Activated T-cell treated with anti-CD3 and anti-CD28 coated beads for 4 hours (primary cell): ENCODE results near the gene KRTAP5-4.
"Not testable (repeated sequence)": the region's sequence is repeated elsewhere in the genome, so short reads cannot be mapped to it uniquely, and the experiment has no call there.

Experiments used
- DNase-seq: peaks from one replicate; pipeline ENCODE4 v3.0.0-alpha.2; 2020

The KRTAP5-4 gene, protein sequence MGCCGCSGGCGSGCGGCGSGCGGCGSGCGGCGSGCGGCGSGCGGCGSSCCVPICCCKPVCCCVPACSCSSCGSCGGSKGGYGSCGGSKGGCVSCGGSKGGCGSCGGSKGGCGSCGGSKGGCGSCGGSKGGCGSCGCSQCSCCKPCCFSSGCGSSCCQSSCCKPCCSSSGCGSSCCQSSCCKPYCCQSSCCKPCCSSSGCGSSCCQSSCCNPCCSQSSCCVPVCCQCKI

DNA sequence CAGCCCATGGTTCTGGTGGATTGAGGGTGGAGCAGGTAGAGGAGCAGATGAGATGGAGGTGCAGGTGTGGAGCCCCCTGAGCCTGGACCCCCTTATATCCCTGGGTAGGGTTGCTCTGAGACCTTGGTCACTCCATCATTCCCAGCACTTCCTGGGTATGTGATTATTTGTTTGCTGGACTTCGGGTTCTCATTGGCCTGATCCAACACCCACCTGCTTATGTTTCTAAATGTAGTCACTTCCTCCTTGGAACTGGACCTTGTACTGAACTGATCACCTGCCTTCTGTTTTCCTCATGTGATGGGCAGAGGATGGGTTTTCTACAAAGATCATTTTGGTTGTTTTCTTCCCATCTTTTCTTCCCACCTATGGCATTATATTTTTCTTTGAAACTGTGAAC lies at the start of gene KRTAP5-4:
TSS of gene KRTAP5-4 (minus strand) at position 53 of the 400 bp plus-strand sequence. CDS start at position 8, 45 bp downstream.
- no peak for DNase-seq

DNA sequence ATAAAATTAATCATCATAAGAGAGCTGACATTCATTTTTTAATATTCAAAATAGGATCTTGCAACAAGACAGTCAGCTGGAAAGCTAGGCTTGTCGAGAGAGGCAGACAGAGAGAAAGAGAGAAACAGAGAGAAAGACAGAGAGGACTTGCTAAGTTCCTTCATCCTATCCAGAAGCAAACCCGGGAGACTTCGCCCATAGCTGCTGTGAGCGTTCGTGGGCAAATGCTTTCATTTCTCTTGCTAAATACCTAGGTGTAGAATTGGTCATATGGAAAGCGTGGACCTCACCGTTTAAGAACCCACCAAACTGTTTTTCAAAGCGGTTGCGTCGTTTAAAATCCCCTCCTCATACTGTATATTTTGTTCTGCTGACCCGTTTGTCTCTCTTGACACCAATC lies 49.7 kb upstream of the KRTAP5-4 start:
- DNase-seq = no peak

DNA sequence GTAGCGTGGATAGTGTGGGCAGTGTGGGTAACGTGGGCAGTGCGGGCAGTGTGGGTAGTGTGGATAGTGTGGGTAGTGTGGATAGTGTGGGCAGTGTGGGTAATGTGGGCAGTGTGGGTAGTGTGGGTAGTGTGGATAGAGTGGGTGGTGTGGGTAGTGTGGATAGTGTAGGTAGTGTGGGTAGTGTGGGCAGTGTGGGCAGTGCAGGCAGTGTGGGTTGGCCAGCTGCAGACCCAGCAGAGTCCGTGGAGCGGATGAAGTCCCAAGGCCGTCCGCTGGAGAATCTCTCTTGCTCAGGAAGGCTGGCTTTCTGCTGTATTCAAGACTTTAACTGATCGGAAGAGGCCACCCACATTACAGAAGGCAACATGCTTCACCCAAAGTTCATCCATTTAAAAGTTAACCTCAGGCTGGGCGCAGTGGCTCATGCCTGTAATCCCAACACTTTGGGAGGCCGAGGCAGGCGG lies 49.0 kb upstream of the KRTAP5-4 start:
- no peak for DNase-seq

DNA sequence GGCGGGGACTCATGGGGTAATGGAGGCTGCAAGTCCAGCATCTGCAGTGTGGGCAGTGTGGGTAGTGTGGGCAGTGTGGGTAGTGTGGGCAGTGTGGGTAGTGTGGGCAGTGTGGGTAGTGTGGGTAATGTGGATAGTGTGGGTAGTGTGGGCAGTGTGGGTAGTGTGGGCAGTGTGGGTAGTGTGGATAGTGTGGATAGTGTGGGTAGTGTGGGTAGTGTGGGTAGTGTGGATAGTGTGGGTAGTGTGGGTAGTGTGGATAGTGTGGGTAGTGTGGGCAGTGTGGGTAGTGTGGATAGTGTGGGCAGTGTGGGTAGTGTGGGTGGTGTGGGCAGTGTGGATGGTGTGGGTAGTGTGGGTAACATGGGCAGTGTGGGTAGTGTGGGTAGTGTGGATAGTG lies 48.5 kb upstream of the KRTAP5-4 start:
- not testable (repeated sequence) for DNase-seq

DNA sequence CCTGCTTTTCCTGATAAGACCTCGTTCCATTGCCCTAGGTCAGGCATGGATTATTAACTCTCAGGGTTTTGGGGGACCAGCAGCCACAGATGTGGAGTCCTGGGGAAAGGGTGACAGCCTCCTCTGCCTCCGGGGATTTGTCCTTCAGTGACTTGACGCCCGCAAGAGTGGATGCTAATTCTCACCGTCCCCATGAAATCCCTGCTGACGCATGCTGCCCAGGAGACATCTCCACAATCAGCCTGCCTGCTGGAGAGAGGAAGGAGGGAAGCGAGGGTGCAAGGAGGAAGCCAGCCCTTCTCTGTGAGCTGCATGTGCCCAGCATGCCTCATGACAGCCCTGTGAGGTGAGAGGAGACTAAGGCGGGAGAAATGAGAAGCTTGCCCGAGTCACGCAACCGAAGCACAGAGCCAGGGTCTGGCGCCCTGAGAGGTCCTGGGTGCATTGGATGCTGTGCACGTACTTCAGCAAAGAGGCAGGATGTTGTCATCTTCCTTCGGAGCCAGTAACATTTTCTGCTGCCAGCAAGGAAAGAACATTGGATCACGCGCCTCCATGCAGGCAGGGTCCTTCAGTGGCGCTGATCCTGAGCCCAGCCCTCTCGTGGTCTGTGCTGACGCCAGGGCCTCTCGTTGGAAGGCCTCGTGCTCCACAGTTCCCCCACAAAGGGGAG lies 47.7 kb upstream of the KRTAP5-4 start:
- DNase-seq = no peak

DNA sequence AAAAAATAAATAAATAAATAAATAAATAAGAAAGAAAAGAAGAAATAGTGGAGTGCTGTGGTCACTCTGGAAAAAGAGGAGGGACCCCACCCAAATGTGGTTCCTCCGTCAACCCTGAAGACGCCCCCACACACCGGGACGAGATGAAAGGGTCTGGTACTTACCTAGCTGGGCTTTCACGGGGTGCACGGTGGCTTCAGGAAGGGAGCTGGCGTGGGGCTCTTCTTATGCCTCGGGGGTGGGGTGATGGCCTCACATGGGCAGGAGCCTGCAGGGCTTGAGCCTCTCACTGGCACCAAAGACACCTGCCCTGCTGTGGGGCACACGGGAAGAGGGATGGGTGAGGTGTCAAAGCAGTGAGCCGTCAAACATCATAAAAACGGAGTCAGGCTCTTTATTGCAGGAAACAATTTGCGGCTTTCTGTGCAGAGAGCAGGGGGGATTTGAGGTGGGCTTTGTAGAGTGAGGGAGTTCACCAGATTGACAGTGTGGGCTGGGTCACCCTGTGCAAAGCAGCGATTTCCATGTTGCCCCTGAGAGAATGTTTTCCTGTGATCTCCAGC lies 47.1 kb upstream of the KRTAP5-4 start:
- no peak for DNase-seq

DNA sequence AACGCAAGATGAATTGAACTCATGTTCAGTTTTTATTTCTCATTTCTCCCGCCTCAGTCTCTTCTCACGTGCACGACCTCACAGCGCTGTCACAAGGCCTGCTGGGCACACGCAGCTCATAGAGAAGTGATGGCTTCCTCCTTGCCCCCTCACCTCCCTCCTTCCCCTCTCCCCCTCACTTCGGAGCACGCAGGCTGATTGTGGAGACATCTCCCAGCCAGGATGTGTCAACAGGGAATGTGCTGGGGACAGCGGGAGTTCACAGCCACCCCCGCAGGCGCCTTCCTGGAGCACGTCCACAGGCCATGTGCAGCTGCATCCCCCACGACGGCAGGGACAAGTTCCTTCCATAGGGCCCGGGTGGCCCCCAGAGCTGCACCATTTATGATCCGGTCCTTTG lies 46.0 kb upstream of the KRTAP5-4 start:
- no peak for DNase-seq

DNA sequence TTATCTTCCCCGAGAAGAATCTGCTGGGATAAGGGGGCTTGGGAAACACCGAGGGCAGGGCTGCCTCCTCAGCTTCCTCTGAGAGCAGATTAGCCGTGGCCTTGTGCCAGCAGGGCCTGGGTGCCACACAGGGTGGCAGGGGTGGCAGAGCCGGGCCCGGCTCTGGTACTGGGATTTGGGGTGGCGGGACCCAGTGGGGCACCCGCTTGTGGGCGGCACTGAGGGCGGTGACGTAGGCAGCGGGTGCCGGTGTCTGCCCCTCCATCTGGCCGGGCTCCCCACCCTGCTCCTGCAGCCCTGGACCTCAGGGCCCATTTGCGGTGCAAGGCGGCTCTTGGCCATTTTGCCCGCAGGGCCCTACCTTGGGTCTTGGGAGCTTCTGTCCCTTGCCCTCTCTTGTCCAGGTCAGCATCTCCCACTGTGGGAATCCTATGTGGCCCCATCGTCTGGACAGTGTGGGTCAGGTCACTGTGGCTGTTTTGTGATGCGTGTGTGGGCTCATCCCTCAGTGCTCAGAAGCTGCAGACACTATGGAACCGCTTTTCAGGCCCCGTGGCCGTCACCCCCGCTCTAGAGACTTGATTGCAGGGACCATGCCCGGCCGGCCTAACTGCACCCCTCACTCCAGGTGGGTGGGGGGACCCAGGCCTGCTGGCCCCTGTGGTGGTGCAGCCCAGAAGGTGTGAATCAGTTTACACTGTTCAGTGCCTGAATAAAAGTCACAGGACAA lies 45.3 kb upstream of the KRTAP5-4 start:
- DNase-seq = no peak

DNA sequence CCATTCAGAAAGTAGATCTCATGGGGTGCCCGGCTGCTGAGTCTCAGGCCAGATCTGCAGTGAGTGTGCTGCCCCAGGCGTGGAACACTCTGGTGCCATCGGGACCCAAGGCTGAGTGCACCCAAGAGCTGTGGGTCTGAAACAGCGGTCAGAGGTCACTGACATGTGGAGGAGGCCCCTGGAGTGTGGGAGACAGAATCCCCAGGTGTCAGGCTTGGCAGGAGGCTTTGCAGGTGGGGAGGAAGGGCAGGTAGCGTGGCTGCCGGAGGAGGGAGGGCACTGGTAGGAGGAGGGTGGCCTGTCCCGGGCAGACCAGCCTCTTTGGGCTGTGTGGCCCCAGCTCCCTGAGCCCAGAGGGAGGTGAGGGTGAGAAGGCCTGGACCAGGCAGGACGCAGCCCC lies 43.4 kb upstream of the KRTAP5-4 start:
- no peak for DNase-seq

DNA sequence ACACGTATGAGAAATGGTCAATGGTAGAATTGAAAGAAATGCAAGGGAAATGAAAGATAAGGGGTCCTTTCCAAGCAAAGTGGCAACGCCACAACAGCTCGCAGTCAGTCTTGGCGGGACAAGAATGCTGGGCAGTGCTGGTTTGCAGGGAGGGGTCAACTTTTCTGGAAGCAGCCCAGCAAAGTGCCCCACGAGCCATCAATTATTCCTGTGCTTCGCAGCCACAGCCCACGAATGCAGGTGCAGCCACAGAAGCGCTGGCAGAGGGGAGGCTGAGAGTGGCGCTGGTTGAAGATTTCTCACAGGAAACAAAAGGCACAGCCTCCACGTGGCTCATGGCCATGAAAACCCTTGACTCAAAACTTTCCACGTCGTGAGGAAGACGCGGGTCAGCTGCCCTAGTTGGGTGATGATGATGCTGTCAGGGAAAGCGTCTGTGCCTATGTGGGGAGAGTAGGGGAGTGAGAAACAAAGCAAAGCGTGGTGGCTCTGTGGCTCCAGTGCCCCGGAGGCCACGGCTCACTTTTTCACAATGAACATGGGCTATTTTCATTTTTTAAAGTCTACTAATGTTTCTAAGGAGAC lies 40.9 kb upstream of the KRTAP5-4 start:
- not testable (repeated sequence) for DNase-seq

DNA sequence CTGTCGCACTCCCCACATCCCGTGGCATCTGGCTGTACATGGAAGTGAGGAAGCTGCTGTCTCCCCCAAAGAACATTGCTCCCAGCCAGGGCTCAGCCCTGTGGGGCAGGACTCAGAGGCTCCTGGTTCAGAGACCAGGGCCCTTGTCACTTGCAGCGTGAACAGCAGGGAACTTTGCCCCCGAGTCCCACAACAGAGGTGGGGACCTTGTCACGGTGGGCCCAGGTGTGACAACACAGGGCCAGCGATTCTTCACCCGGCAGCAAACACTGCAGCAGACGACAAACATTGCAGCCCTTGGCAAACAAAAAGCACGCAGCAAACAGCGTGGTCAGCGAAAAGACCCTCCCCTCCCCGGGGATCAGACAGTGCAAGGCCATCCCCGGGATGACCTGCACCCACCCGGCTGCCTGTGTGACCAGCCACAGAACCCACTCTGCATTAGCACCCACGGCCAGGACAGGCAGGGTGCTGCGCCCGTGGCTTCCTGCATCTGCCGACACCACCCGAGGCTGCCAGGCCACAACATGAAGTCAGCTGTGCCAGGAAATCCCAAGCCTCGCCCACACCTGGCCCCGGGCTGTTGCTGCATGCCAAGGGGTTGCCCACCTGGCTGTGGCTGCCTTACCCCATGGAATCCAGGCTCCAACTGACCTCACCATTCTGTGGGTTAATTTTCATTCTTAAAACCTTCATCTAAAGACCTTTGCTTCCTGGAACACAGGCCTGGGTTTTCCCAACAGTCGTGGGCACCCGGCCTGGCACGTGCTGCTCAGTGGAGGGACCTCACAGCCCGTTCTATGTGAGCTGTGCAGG lies 39.7 kb upstream of the KRTAP5-4 start:
- DNase-seq = not testable (repeated sequence)

DNA sequence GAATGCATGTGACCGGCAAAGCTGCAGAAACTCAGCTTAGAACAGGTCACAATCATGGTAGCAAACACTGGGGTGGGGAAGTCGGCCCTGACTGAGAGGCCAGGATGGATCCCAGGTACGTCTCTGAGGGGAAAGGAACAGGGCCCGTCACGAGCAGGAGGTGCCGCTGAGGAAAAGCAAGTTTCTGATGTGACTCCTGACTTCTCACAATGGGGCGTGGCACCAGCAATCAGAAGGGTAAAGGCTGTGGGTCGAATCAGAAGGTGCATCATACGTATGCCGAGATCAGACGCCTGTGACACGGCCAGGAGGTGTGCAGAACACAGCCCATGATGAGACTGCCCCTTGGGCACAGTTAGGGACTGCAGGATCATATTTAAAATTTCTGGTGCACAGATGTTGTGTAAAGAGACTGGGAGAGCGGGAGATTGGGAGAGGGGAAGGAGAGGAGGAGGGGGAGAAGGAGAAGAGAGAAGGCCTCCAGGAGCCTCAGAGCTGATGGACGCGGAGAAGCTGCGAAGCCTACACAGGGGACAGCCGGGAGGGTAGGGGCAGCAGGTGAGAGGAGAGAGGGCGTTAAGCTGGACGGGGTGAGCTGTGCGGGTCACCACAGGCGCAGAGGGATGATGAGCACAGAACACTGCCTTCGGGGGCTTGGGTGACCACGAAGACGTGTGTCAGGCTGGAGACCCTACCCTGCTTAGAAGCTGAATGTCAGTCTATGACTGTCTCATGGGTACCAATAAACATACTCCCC lies 38.4 kb upstream of the KRTAP5-4 start:
- DNase-seq = no peak

DNA sequence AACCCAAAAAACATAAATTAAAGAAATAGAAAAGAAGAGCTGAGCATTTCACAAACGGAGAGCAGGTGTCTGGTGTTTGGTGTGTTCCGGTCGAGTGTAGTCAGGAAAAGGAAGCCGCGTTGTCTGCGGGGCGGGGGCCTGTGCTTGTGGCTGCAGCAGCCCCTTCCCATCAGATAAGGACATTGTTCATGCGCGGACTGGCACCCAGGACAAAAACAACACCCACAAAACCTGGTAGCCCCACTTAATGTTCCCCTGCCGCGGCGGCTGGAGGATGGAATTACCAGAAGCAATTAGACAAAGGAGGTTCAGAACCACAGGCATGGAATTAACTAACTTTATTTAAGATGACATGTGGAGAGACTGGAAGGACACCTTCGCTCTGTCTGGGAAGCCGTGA lies 37.6 kb upstream of the KRTAP5-4 start:
- no peak for DNase-seq

DNA sequence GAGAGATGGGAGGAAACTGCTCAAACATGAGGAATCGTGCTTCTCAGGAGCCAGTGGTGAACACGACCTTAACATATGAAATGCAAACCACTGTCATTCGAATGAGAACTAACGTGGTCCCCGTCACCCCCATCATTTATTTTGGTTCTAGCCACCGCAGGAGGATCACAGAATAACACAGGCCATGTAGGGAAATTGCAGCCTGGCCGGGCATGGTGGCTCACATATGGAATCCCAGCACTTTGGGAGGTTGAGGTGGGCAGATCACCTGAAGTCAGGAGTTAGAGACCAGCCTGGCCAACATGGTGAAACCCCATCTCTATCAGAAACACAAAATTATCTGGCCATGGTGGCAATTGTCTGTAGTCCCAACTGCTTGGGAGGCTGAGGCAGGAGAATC lies 34.7 kb upstream of the KRTAP5-4 start:
- no peak for DNase-seq

DNA sequence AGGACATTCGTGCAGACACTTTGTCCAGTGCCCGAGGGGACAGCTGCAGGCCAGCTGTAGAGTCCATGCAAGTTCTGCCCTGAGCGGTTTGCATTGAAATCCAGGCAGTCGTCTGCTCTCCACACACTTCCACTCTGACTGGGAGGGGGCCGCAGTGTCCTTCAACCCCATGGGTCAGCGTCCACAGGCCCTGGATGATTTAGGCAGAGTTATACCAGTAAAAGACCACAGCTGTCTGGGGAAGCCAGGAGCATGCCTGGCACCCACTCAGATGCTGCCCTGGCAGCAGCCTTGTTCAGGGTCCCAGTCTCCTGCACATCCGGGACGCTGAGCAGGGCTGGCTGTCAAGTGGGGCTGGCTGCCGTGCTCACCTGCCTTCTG lies 34.1 kb upstream of the KRTAP5-4 start:
- no peak for DNase-seq

DNA sequence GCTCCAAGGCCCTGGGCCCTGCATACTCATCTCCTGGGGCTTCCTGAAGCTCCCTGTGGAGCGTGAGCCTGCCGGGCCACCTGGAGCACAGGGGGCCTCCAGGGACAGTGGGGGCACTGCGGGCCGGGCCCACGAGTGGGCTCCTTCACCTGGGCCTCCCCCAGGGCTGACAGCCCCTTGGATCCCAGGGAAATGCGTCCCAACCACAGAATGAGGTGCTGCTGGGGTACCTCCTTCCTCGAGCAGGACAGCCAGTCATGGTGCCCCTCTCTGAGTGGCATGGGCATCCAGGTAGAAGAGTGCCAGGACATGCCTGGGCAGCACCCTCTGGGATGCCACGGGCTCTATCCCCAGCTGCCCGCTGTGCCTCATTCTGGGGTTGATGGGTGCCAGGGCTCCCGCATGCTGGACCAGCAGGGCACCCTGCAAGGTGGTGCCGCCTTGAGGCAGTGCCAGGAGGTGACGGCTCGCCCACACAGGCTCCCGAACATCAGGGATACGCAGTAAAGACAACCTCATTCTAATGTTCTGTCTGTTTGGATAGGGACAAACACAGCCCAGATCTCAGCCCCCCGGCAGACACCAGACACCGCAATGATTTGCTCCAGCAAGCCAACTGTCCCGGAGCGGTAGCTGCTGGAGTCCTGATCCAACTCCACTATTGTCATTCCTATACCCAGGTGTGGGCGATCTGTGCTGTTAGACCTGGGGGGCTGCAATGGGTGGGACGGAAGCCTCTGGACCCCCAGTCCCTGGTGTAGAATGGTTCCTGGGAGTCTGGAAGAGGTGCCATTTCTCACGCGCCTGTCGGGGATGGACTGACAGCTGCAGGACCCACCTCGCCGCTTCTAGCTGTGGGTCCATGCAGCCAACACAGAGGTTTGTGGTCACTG lies 33.5 kb upstream of the KRTAP5-4 start:
- no peak for DNase-seq

DNA sequence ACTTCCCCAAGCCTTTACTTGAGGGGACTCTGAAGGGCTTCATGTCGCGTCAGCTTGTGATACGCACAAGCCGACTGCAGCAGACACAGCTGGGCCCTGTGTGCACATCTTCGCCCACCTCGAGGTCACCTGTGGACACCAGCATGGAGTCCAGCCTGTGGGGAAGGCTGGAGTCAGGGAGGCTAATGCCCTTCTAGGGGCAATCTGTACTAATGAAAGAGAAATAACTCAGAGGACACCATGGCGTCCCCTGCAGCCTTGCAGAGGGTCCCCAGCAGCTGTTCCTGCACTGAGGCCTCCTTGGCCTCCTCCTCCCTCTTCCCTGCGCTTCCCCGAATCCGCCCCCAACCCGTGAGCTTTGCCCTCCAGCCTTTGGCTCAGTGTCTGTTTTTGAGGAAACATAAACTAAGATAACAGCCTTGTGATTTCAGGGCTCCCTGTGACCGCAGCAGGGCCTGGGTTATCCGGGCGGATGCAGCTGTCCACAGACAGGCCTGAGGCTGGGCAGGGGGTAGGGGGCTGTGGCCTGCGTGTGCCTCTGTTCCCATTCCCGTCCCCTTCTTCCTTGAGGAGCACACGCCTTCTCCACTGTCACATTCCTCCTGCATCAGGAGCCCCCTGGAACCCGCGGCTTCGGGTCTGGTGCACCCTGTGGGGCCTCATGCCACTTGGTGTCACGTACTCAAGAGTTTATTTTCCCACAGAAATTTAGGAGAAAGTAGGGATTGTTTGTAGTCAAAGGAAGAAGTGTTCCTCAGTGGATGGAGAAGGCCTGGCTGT lies 32.6 kb upstream of the KRTAP5-4 start:
- DNase-seq = no peak

DNA sequence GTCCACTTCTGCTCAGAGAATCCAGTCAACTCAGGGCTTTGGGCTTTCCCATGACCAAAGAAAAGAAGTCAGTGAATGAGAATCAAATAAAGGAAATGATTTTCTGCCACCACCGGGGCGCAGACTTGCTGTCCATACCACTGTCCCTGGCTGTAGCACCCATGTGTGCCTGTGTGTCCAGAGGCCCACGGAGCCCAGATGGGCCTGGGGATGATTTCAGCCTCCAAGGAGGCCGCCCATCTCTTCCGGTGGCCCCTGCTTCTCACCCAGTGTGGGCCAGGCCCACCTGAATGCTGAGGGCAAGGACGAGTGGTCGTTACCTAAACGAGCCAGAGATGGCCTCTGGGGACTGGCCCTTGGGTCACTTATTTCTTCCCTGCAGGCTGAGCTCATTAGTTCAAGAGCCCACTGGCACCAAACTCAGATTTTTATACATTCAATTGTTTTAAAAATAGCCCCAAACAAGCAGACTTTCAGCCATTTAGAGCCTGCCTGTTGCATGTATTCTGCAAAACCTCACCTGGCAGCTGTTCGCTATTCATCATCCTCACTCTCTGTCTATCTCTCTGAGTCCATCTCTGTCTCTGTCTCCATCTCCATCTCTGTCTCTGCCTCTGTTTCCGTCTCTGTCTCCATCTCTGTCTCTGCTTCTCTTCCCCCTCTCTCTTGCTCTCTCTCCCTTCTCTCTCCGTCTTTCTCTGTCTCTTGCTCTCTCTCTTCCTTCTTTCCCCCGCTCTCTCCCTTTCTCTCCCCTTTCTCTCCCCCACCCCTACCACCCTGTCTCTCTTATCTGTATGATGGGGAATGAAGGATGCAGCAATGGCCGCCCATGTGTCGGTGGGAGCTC lies 31.8 kb upstream of the KRTAP5-4 start:
- DNase-seq = no peak
